CD4-positive, alpha-beta T cell (primary cell): ENCODE measurements around the gene E2F8. TPM values are rescaled to one million over a fixed set of nuclear protein-coding genes. Genes with fewer than 3 reads are reported as not detected.

Experiments
- ATAC-seq: fragments of 200-7000 bp; cut with Tn5 transposase; one replicate; pipeline ENCODE4 v1.10.0; 2022; ENCODE audit warnings: mild to moderate bottlenecking; ENCODE audit not compliant: poor library complexity
- CTCF ChIA-PET: fragments of 350-600 bp; sonication (Branson Sonifier 250); formaldehyde crosslinking; loops from one replicate; lab custom pipeline; 2021; ENCODE audit warnings: antibody characterized with exemption, inconsistent platforms; lab: Charles Lee
- POLR2A ChIA-PET: fragments of 350-600 bp; sonication (Branson Sonifier 250); formaldehyde crosslinking; loops from one replicate; lab custom pipeline; 2021; ENCODE audit warnings: antibody characterized with exemption, inconsistent platforms; lab: Charles Lee
- DNase-seq, 14 experiments: peaks; one replicate each; pipeline ENCODE4 v3.0.0-alpha.2; 2013 to 2020; ENCODE audit warnings: mixed read lengths in 2 of 14
- H3K27ac ChIP-seq, 2 donors: one replicate each; pipeline versions ENCODE4 v1.5.1 to v1.7.0; 2013; ENCODE audit warnings: low read length in 2 of 2, low read depth in 1 of 2, mild to moderate bottlenecking in 1 of 2
- H3K27me3 ChIP-seq, 2 experiments: 1 replicate in 1 of 2; 2 replicates in 1 of 2; pipeline versions ENCODE4 v1.6.1 to v1.7.0; 2013; ENCODE audit warnings: low read length in 2 of 2, control low read depth in 1 of 2, mild to moderate bottlenecking in 1 of 2, moderate library complexity in 1 of 2; ENCODE audit not compliant: insufficient read depth in 2 of 2, control insufficient read depth in 1 of 2
- H3K36me3 ChIP-seq: one replicate; pipeline ENCODE4 v1.6.1; 2013; ENCODE audit warnings: low read length, control low read depth; ENCODE audit not compliant: insufficient read depth
- H3K4me1 ChIP-seq: one replicate; pipeline ENCODE4 v1.6.1; 2013; ENCODE audit warnings: low read length, control low read depth; ENCODE audit not compliant: insufficient read depth
- H3K4me3 ChIP-seq: one replicate; pipeline ENCODE4 v1.5.1; 2013; ENCODE audit warnings: mild to moderate bottlenecking, low read length, moderate library complexity
- H3K9me3 ChIP-seq, 2 experiments: 1 replicate in 1 of 2; 2 replicates in 1 of 2; pipeline versions ENCODE4 v1.6.1 to v1.7.0; 2013; ENCODE audit warnings: low read length in 2 of 2, mild to moderate bottlenecking in 2 of 2, control low read depth in 1 of 2, moderate library complexity in 1 of 2; ENCODE audit not compliant: control insufficient read depth in 1 of 2, insufficient read depth in 1 of 2
- H3K27ac Mint-ChIP-seq: one replicate; pipeline ENCODE4 v1.8.0; 2020; ENCODE audit warnings: mixed read lengths
- H3K27me3 Mint-ChIP-seq: one replicate; pipeline ENCODE4 v1.8.0; 2021; ENCODE audit warnings: mixed read lengths
- H3K36me3 Mint-ChIP-seq: one replicate; pipeline ENCODE4 v1.8.0; 2021; ENCODE audit warnings: low read depth, mixed read lengths
- H3K4me1 Mint-ChIP-seq: one replicate; pipeline ENCODE4 v1.8.0; 2021; ENCODE audit warnings: low read depth, mixed read lengths
- H3K4me3 Mint-ChIP-seq: one replicate; pipeline ENCODE4 v1.8.0; 2020; ENCODE audit warnings: mild to moderate bottlenecking, mixed read lengths
- H3K9me3 Mint-ChIP-seq: one replicate; pipeline ENCODE4 v1.8.0; 2020; ENCODE audit warnings: mixed read lengths
- CTCF ChIP-seq: fragments of 200-600 bp; IDR thresholded peaks from one replicate; pipeline ENCODE4 v1.8.0; 2022; ENCODE audit warnings: antibody characterized with exemption, mild to moderate bottlenecking
- intact Hi-C, 2 experiments: fragments of 100-400 bp; cut with DNase I in 1 of 2; cut with micrococcal nuclease in 1 of 2; formaldehyde crosslinking; loops; one replicate each; pipeline versions ENCODE4 v1.15.1 to v1.9.0; 2023 to 2025; cut with DNase I, micrococcal nuclease
- total RNA-seq, 174 experiments: library from RNA in 2 of 174; stranded (reverse) in 2 of 174; gene quantifications; one replicate each; pipeline ENCODE4 v1.2.3 and lab custom pipeline; 2021 to 2026

The E2F8 gene
- total RNA-seq, 2 experiments from 2014 or later, result not detected

DNA sequence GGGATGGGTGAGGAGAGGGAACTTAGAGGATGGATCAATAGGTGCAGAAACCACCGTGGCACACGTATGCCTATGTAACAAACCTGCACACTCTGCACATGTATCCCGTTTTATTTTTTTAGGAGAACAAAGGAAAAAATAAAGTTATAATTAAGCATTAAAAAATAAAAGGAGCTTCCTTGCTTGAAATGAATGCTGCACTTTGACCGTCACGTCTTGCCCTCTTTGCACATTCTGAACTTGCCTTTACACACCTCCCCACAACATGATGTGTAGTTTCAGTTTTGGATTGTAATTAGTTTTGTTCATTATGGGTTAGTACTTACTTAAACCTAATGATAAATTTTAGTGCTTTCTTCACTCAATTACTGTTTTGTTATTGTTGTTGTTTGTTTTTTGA, 35.9 kb downstream of the E2F8 start:
- no peak for ATAC-seq
- TF ChIP-seq CTCF, result no peak
- intact Hi-C loops, result no loop called here
- H3K36me3 Mint-ChIP-seq, result no peaks in the 10 kb centered on the region
- Histone ChIP-seq H3K9me3 (no peaks in the 10 kb centered on the region), H3K4me1 (no peaks in the 10 kb centered on the region), H3K4me3 (no peak overlapping the region), H3K27ac (no peak overlapping the region), H3K27me3 (peaks cover 0 to 4% of the 10 kb centered on the region in 2 experiments), H3K36me3 (no peaks in the 10 kb centered on the region)
- H3K27me3 Mint-ChIP-seq, result peaks cover 46% of the 10 kb centered on the region
- ChIA-PET CTCF (no interaction called here), POLR2A (no interaction called here)
- no peak for DNase-seq
- no peak overlapping the region for H3K4me3 Mint-ChIP-seq
- H3K27ac Mint-ChIP-seq, result no peak overlapping the region
- no peaks in the 10 kb centered on the region for H3K9me3 Mint-ChIP-seq
- no peaks in the 10 kb centered on the region for H3K4me1 Mint-ChIP-seq

DNA sequence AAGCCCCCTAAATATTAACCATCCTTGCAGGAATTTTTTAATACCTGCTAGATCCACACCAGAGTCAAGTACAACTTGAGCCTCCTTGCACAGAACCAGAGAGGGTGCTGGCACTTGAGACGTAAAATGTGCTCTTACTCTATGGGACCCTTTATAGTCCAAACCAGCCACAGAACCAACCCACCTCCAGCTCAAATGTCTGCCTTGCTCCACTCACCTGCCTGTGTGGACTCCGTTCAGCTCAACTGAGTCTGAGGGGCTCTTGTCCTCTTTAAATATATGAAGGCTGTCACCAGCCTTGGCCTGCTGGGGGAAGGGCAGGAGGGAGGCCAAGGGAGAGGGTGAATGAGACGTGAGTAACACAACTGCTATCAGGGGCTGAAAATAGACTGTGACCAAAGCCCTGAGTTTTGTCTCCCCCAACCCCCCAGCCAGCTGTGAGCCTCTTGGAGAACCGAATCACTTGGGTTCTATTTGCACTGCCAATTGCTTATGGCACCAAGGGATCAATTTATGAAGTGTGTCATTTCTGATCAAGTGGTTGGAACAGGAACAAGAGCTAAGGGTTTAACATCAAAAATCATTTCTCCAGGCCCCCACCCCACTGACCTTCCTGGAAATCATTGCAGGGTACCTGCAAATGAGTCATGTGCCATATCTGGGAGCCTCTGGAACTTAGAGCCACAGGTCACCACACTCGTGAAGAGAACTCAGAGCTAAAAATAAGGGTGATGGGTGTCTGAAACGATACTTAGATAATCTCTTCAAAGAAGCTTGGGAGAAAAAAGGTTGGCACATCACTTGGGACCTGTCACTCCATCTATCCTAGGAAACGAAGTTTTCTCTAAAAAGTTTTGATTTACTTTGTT, 38.8 kb downstream of the E2F8 start, which contains the start of gene CSRP3:
CSRP3 (minus strand) TSS at position 247 of the 869 bp plus-strand sequence. CDS start 9,535 bp downstream, outside the sequence.
- no peak within 1 kb of the TSS for H3K27ac Mint-ChIP-seq
- ATAC-seq, result no peak
- Histone ChIP-seq H3K27me3 (no peaks in the 10 kb centered on the region), H3K9me3 (no peaks in the 10 kb centered on the region), H3K27ac (no peak within 1 kb of the TSS), H3K4me1 (no peaks in the 10 kb centered on the region), H3K36me3 (no peaks in the 10 kb centered on the region), H3K4me3 (no peak within 1 kb of the TSS)
- H3K36me3 Mint-ChIP-seq, result no peaks in the 10 kb centered on the region
- ChIA-PET POLR2A (no interaction called here), CTCF (no interaction called here)
- intact Hi-C loops, result no loop called here
- TF ChIP-seq CTCF, result no peak
- peaks cover 35% of the 10 kb centered on the region for H3K27me3 Mint-ChIP-seq
- H3K4me3 Mint-ChIP-seq, result no peak within 1 kb of the TSS
- H3K9me3 Mint-ChIP-seq, result no peaks in the 10 kb centered on the region
- H3K4me1 Mint-ChIP-seq, result no peaks in the 10 kb centered on the region
- DNase-seq, result no peak

DNA sequence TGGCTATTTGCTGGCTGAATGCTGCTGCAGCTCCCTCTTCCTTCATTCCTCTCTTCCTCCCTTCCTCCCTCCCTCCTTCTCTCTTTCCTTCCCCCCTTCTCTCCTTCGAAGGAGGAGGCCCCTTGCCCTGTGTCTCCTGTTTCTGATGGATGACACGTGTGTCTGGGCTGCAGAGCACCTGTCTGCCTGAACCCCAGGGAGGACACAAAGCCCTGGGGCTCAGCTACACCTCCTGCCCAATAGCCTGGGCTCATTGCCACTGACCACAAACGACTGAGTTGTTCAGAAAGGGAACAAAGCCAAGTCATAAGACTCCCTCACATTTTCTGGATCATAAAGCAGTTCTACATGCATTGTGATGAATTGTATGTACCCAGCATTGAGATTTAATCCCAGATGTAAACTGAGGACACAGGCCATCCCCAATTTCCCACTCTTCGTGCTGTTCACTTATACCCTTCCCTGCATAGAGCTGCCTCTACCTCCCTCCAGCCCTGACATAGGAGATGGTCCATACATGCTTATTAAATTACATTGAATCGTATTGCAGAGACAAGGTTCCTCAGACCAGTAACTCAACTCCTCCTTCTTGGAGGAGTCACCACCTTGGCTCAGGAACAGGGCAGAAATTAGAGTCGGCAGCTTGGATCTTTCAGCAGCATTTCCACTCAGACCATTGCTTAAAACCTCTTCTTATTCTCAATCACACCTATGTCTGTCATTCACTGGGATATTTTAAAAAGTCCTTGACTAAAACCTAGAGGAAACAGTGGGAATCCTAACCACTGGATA, 40.1 kb downstream of the E2F8 start:
- CTCF ChIA-PET, result no interaction called here
- TF ChIP-seq CTCF, result no peak
- intact Hi-C loops, result no loop called here

More for the DNA sequence above, 40.1 kb downstream of the E2F8 start:
- no peak overlapping the region for H3K27ac Mint-ChIP-seq
- DNase-seq (no peak), ATAC-seq (no peak)
- H3K27me3 Mint-ChIP-seq, result peaks cover 35% of the 10 kb centered on the region
- no peak overlapping the region for H3K4me3 Mint-ChIP-seq
- no peaks in the 10 kb centered on the region for H3K36me3 Mint-ChIP-seq
- Histone ChIP-seq H3K36me3 (no peaks in the 10 kb centered on the region), H3K4me3 (no peak overlapping the region), H3K4me1 (no peaks in the 10 kb centered on the region), H3K9me3 (no peaks in the 10 kb centered on the region), H3K27ac (no peak overlapping the region), H3K27me3 (no peaks in the 10 kb centered on the region)
- H3K9me3 Mint-ChIP-seq, result no peaks in the 10 kb centered on the region
- H3K4me1 Mint-ChIP-seq, result no peaks in the 10 kb centered on the region
- POLR2A ChIA-PET, result no interaction called here
